GM19043 (cell line): ENCODE data around the gene FCRL4.
A peak's percentile ranks its signal among the peaks of the same experiment; 100 is the strongest.
"Not testable (repeated sequence)": the region's sequence is repeated elsewhere in the genome, so short reads cannot be mapped to it uniquely, and the experiment has no call there.

Experiments used
- ATAC-seq: cut with Tn5 transposase; IDR thresholded peaks from one replicate; pipeline ENCODE4 v1.9.1; 2021; ENCODE audit warnings: low read depth; ENCODE audit not compliant: unreplicated experiment

The FCRL4 gene

GRCh38 chr1:157551694-157552693 is 45.9 kb downstream of the FCRL4 start, which contains the start of gene FCRL5:
TSS of gene FCRL5 (minus strand) at chr1:157552515. CDS start at chr1:157552362, 153 bp downstream.
- peak; percentile 83 for ATAC-seq

- not testable (repeated sequence) for ATAC-seq
Observed at GRCh38 chr1:157548081-157548480, 49.8 kb downstream of the FCRL4 start.

DNA sequence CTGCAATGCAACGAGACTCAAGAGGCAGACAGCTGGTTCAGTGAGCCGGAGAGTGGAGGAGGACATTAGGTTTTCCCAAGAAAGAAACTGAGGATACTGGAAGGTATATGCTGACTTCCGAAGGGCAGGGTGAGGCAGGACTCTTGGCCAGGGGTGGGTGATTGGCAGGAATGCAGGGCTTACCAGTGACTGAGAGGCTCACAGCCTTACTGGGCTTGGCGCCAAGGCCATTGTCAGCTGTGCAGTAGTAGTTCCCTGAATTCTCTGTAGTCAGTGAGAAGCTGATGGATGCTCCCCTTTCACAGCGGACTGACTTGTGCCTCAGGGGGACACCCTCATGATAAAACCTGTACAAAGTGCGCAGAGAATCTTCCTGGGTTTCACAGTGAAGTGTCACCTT is 55.2 kb downstream of the FCRL4 start:
- ATAC-seq, result no peak

DNA sequence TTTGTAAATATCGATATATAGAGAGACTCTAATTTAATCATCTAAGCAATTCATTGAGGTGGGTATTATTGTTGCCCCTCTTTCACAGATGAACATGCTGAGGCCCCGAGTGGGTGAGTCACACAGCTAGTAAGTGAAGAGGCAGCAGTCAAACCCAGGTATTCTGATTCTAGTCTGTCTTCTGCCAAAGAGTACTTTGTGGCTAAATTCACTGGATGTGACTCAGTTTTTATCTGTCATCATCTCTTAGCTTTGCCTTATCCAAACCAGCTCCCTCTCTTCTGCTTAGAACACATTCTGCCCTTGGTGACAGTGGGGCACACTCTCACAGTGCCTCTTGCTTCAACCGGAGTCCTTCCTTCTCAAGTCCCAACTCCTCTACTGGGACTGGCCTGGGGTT is 57.0 kb downstream of the FCRL4 start:
- ATAC-seq, result no peak

DNA sequence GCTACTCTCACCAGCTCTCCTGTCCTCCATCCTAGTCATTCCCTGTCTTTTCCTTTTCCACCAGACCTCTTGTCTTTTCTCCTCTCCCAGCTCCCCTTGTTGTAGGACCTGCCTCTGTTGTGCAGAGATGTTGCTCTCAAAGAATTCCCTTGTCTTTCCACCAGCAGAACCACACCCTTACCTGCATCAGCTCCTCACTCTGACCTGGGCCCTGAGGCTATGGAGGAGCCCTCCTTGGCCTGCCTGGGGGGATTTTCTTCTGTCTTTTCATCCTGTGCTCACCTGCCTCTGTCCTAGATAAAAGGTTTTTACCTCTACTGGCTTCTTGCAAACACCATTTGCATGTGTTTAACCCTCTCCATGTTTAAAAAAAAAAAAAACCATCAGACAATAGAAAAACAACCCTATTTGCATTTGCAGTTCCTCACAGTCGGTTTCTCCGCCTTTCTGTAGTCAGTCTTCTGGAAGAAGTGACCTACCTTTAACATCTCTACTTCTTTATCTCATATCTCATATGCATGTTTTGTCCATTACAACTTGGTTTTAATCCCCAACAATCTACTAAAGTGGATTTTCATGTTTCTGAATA is 57.6 kb downstream of the FCRL4 start:
- ATAC-seq, result no peak

DNA sequence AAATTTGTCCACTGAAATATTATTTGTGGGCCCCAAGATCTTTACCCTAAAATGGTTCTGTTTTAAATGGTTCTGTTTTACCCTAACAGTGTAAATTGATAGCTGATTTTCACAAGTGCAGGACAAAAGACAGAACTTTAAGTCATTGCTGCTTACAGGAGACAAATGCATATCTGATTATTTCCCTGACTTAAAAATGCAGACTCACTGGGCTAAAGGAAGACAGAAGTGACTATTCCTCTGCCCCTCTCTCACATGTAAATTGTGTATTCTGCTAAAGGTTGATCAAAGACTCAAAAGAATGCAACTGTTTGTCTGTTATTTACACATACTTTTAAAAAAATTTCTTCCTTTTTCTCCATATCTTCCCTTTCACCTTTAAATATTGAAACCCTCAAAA is 58.3 kb downstream of the FCRL4 start:
- ATAC-seq, result no peak

DNA sequence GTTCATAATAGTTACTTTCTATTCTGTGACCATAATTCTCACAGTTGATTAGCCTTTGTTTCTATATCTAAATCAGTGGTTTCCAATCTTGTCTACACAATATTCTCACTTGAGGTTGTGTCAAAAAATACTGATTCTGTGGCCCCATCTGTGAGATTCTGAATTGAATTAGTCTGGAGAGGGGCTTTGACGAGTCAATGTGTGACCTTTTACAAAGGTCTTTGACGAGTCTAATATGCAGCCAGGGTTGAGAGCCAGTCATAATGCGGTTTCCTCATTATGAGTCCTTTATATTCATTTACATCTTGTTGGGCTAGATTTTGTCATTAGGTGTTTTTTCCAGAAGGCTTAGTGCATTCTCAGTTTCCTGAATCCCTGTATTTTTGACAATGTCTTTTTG is 65.3 kb downstream of the FCRL4 start:
- ATAC-seq, result no peak

DNA sequence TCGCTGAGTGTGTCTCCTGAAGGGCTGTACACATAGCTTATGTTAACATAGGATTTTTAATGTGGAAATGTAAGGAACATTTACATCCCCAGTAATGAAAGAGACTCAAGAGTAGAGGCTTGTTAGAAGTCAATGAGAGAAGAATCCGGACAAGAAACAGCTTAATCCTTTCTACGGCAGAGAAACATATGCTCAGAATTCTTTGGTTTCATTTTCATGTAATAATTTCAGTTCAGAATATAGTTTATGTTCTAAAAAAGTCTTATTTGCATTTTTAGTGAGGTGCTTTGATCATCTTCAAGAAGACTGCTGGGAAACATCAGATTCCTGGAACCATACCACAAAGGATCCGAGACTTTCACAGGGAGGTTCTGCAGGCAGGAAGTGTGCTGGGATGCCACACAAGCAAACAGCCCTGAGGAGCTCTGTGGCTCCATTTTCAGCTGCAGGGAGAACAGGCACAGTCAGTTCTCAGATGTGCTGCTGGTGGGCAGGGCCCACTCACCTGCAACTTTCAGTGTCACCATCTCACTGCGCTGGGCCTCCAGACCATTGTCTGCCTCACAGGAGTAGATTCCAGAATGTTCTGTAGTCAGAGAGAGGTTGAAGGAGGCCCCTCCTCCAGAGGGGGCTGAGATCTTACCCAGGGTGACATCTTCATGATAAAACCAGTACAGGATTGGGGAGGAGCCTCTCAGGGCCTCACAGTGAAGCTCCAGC is 74.0 kb downstream of the FCRL4 start:
- peak; percentile 72 for ATAC-seq
